Type B pancreatic cell (in vitro differentiated cells): ENCODE data around the gene TBCB. TPM values are rescaled to one million over a fixed set of nuclear protein-coding genes. Genes with fewer than 3 reads are reported as not detected.

Experiments
- DNase-seq: peaks from one replicate; pipeline ENCODE4 v3.0.0; 2021; ENCODE audit warnings: mixed read lengths; ENCODE audit not compliant: unreplicated experiment; ENCODE audit errors: extremely low spot score
- H3K27ac Mint-ChIP-seq: 2 replicates; pipeline ENCODE4 v1.8.0; 2021; ENCODE audit warnings: mild to moderate bottlenecking, mixed read lengths
- H3K27me3 Mint-ChIP-seq: 2 replicates; pipeline ENCODE4 v1.8.0; 2021; ENCODE audit warnings: mixed read lengths
- H3K36me3 Mint-ChIP-seq: 2 replicates; pipeline ENCODE4 v1.8.0; 2021; ENCODE audit warnings: mixed read lengths
- H3K4me1 Mint-ChIP-seq: one replicate; pipeline ENCODE4 v1.8.0; 2021; ENCODE audit warnings: mixed read lengths; ENCODE audit not compliant: unreplicated experiment
- H3K4me3 Mint-ChIP-seq: 2 replicates; pipeline ENCODE4 v1.8.0; 2021; ENCODE audit warnings: mild to moderate bottlenecking, mixed read lengths
- H3K9me3 Mint-ChIP-seq: 2 replicates; pipeline ENCODE4 v1.8.0; 2021; ENCODE audit warnings: mixed read lengths
- total RNA-seq: library from RNA; stranded (reverse); gene quantifications from 2 replicates; pipeline ENCODE4 v1.2.1, GENCODE V29; 2021; ENCODE audit warnings: low replicate concordance
- TF ChIP-seq, protein P1 (sequence below): fragments of 200-600 bp; sonication (generic); conservative IDR thresholded peaks from 2 replicates; pipeline ENCODE4 v1.5.0; 2021; ENCODE audit warnings: antibody characterized with exemption, mild to moderate bottlenecking

Gene TBCB
- total RNA-seq, 1 donor from 2014 or later, result 148 TPM

- H3K36me3 Mint-ChIP-seq, result peaks cover 16% of the 10 kb centered on the region
- H3K9me3 Mint-ChIP-seq, result peaks cover 5% of the 10 kb centered on the region
- H3K4me3 Mint-ChIP-seq, result peak within 1 kb of the TSS; percentile 92
- DNase-seq, result peak; percentile 98
- H3K27me3 Mint-ChIP-seq, result no peaks in the 10 kb centered on the region
- peaks cover 9% of the 10 kb centered on the region for H3K4me1 Mint-ChIP-seq
- TF ChIP-seq, protein P1, sequence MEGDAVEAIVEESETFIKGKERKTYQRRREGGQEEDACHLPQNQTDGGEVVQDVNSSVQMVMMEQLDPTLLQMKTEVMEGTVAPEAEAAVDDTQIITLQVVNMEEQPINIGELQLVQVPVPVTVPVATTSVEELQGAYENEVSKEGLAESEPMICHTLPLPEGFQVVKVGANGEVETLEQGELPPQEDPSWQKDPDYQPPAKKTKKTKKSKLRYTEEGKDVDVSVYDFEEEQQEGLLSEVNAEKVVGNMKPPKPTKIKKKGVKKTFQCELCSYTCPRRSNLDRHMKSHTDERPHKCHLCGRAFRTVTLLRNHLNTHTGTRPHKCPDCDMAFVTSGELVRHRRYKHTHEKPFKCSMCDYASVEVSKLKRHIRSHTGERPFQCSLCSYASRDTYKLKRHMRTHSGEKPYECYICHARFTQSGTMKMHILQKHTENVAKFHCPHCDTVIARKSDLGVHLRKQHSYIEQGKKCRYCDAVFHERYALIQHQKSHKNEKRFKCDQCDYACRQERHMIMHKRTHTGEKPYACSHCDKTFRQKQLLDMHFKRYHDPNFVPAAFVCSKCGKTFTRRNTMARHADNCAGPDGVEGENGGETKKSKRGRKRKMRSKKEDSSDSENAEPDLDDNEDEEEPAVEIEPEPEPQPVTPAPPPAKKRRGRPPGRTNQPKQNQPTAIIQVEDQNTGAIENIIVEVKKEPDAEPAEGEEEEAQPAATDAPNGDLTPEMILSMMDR, result peak; percentile 54
- peak within 1 kb of the TSS; percentile 98 for H3K27ac Mint-ChIP-seq
Measured at GRCh38 chr19:36139473-36140303, 24.4 kb downstream of the TBCB start, which contains the start of gene CAPNS1. Gene CAPNS1, plus strand, starts transcription at chr19:36140066. Its CDS starts 946 bp downstream, at chr19:36141012.

DNA sequence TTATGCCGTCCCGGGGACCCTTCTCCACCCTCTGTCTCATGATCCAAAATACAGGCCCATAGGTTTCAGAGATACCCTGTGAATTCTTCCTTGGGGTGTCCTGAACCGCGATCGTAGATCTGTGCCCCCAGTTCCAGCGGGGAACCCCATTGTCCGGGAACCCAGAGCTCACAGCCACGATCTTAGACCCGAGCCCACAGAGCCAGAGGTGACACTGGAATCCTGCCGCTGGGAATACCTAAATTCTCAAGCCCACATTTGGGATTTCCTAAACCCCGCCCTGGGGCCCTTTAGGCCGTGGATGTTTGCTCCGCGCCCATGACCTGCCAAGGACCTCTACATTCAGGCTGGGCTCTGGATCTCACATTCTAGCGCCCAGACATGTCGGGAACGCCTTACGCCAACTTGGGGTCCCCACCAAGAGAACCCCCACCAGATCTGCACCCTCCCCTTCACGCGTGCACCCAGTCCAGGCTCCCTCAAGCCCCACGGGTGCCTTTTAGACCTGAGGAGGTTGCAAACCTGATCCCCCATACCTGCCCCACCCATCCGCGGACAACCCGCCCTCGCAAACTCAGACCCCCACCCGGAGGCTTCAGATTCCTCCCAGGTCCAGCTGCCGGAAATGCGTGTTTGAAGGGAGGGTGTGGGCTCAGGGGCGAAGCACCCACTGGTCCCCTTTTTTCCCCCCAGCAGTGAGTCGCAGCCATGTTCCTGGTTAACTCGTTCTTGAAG, 25.2 kb downstream of the TBCB start:
- no peaks in the 10 kb centered on the region for H3K27me3 Mint-ChIP-seq
- H3K4me3 Mint-ChIP-seq, result peak overlapping the region; percentile 92
- peaks cover 5% of the 10 kb centered on the region for H3K9me3 Mint-ChIP-seq
- peaks cover 9% of the 10 kb centered on the region for H3K4me1 Mint-ChIP-seq
- H3K36me3 Mint-ChIP-seq, result peaks cover 16% of the 10 kb centered on the region
- H3K27ac Mint-ChIP-seq, result peak overlapping the region; percentile 98
- TF ChIP-seq, protein P1, result no peak
- no peak for DNase-seq

DNA sequence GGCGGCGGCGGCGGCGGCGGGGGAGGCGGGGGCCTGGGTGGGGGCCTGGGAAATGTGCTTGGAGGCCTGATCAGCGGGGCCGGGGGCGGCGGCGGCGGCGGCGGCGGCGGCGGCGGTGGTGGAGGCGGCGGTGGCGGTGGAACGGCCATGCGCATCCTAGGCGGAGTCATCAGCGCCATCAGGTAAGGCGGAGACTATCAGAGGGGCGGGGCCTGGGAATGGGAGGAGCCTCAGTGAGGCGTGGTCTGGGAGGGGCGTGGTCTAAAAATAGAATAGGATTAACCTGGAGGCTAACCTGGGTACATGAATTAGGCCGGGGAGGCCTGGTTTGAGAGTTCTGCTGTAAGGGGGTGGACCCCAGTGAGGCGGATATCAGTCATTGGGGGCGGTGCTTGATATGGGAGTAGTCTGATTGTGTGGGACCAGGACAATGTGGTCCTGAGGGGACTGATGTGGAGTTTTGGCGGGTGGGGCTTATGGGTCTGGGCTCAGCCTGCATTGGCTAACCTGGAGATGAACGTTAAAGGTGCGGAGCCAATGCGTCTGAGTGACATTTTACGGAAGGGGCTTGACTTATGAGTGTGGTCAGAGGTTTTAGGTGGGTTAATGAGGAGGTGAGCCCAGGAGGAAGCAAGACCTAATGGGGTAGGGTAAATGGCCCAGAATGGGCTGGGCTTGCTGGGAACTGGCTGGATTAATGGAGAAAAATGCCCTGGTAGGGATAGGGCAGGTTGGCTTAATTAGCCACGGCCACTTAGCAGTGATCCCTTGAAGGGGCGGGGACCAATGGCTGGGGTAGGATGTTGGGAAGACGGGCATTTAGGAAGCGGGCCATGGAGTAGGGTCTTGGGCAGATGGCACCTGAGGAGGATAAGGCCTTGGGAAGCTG, 26.0 kb downstream of the TBCB start:
- Mint-ChIP-seq H3K27me3 (no peaks in the 10 kb centered on the region), H3K9me3 (peaks cover 5% of the 10 kb centered on the region), H3K4me1 (peaks cover 9% of the 10 kb centered on the region), H3K4me3 (peak overlapping the region; percentile 92), H3K36me3 (peaks cover 18% of the 10 kb centered on the region), H3K27ac (peak overlapping the region; percentile 98)
- TF ChIP-seq, protein P1, result no peak
- peak; percentile 89 for DNase-seq

DNA sequence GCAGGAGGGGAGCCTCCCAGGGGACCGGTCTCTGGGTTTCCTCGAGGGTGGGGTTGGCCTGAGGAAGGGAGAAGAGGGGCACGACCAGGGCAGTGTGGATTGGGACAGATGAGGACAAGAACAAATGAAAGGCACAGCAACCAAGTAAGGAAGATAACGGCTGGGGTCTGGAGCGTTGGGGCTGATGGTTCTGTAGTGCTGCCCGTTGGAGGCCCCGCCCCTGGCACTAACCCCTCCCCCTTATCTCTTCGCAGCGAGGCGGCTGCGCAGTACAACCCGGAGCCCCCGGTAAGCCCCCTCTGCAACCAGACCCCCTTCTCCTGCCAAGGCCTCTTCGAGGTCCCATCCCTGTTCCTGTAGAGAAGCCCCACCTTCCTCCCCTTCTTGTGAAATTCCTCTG, 26.8 kb downstream of the TBCB start:
- peaks cover 9% of the 10 kb centered on the region for H3K4me1 Mint-ChIP-seq
- H3K27ac Mint-ChIP-seq, result no peak overlapping the region
- peak overlapping the region; percentile 92 for H3K4me3 Mint-ChIP-seq
- H3K36me3 Mint-ChIP-seq, result peaks cover 24% of the 10 kb centered on the region
- no peaks in the 10 kb centered on the region for H3K27me3 Mint-ChIP-seq
- TF ChIP-seq, protein P1, result no peak
- DNase-seq, result no peak
- peaks cover 5% of the 10 kb centered on the region for H3K9me3 Mint-ChIP-seq

- Mint-ChIP-seq H3K4me1 (peaks cover 9% of the 10 kb centered on the region), H3K4me3 (peak overlapping the region; percentile 68), H3K27ac (peak overlapping the region; percentile 56), H3K27me3 (no peaks in the 10 kb centered on the region), H3K9me3 (peaks cover 5% of the 10 kb centered on the region), H3K36me3 (peaks cover 25% of the 10 kb centered on the region)
- no peak for DNase-seq
- TF ChIP-seq, protein P1, result no peak
Measured at GRCh38 chr19:36142496-36142895, 27.2 kb downstream of the TBCB start.
